ENCODE data around the gene NTSR1.

Gene NTSR1

DNA sequence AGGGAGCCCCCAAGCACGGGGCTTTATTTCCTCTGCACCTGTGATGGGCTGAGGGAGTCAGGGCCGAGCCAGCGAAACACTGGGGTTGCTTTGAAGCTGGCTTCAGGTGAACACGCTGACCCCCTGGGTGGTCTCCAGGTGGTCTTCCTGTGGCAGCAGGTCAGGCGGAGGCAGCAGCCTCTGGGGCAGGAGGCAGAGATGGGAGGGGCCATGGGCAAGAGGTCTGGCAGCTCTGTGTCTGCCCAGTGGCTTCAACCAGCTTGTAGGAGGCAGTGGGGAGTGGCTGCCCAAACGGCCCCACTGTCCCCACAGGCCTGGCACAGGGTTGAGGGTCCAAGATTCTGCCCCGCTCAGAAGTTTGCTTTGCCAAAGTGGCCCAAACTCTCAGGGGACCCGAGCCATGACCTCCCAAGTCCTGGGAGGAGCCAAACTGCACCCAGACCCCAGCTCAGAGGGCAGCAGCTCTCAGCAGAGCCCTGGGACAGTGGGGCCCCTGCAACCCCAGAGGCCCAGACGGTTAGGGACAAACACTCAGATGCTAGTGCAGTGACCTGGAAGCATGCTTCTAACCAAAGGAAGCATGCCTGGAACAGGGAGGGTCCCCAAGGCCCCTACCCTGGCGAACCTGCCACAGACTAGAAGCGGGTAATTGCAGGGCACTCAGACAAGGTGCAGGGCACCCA lies 15.3 kb downstream of the NTSR1 start:
- DNase-seq (ENCODE audit: extremely low read depth, low read depth), result no peak
- no peak for TF ChIP-seq CTCF (IDR thresholded peaks at IDR 0.05; ENCODE audit: low read depth, low read length)

GRCh38 chr20:62724692-62725595 lies 16.3 kb downstream of the NTSR1 start:
- TF ChIP-seq CTCF (IDR thresholded peaks at IDR 0.05; ENCODE audit: low read depth, low read length), result no peak
- DNase-seq (ENCODE audit: extremely low read depth, low read depth), result no peak

DNA sequence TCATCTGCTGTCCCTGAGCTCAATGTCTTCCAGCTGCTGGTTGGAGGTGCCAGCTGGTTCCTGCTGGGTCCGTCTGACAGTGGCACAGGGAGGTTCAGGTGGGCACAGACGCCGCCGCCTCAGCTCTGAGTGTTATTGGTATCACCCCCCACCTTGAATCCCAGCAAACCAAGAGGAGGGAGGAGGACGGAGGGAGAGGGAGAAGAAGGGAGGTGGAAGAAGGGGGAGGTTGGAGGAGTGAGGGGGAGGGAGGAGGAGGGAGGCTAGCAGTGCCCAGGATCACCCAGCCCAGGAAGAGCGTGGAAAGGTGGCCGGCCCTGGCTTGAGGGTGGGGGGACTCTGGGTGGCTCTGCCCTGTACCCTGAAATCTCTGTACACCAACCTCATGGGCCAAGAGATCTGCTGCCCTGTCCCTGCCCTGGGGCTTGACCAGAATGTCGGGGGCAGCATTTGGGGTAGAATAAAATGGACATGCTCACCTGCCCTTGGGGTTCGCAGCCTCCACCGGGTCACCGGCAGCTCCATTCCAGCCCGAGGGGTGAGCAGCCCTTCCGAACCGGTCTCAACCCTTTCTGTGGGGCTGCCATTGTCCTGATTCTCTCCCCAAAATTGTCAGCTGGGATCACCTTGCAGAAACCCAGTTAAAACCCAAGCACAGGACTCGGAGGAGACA lies 17.1 kb downstream of the NTSR1 start:
- no peak for DNase-seq (ENCODE audit: extremely low read depth, low read depth)
- no peak for TF ChIP-seq CTCF (IDR thresholded peaks at IDR 0.05; ENCODE audit: low read depth, low read length)

DNA sequence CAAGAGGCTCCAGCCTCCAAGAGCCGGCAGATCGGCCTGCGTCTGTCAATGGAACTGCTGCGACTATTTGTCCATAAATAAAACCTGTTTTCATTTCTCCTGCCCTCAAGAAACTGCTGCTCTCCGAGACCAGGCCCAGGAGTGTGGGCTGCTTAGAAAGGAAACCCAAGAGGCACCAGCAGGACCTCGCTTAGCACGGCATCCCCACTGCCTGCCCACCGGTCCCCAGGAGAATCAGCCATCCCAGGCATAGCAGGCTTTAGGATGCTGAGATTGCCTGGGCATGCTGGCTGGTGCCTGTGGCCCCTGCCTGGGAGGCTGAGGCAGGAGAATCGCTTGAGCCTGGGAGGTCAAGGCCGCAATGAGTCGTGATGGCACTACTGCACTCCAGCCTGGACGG lies 17.6 kb downstream of the NTSR1 start:
- no peak for DNase-seq (ENCODE audit: extremely low read depth, low read depth)
- TF ChIP-seq CTCF (IDR thresholded peaks at IDR 0.05; ENCODE audit: low read depth, low read length), result no peak

DNA sequence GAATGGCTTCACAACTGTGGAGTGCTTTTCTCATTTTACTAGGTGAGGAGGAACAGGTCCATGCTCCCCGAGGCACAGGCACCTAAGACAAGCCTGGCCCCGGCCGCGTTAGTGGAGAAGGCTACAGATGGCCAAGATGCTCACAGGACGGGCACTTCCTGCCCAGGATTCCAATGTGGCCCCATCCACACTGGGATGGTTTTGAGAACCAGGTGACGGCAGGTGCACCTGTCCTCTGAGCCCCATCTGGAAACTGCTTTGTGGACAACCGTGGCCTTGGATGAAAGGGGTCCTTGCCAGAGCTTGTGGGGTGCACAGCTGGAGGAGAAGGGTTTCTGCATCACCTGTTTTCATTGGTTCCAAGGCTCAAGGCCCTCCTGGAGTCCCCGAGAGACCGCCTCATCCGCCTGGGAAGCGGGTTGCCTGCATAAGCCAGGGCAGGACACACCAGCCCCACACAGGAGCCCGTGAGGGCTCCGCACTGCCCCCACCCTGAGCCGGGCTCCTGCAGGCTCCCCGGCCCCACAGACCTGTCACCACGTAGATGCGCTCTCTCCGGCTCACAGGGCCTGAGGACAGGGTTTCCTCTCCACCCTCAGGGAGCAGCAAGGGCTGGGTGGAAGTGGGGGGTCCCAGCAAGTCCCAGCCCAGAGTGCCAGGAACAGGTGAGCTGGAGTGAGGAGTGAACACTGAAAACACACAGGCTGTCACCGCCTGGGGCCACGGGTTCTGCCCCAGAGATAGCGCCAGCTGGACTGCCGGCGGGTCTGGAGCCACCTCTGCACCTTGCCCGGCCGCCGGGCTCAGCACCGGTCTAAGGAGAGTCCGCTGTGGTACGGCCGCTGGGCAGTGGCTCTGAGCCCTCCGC lies 18.3 kb downstream of the NTSR1 start:
- DNase-seq (ENCODE audit: extremely low read depth, low read depth), result no peak
- no peak for TF ChIP-seq CTCF (IDR thresholded peaks at IDR 0.05; ENCODE audit: low read depth, low read length)

GRCh38 chr20:62727584-62728027 lies 19.0 kb downstream of the NTSR1 start:
- no peak for DNase-seq (ENCODE audit: extremely low read depth, low read depth)
- no peak for TF ChIP-seq CTCF (IDR thresholded peaks at IDR 0.05; ENCODE audit: low read depth, low read length)

Data from AG09319 (cell line).